ENCODE measurements around the gene SCNN1G. TPM values are rescaled to one million over a fixed set of nuclear protein-coding genes. Genes with fewer than 3 reads are reported as not detected.

The SCNN1G gene
- polyA plus RNA-seq, 1 experiment = not detected

DNA sequence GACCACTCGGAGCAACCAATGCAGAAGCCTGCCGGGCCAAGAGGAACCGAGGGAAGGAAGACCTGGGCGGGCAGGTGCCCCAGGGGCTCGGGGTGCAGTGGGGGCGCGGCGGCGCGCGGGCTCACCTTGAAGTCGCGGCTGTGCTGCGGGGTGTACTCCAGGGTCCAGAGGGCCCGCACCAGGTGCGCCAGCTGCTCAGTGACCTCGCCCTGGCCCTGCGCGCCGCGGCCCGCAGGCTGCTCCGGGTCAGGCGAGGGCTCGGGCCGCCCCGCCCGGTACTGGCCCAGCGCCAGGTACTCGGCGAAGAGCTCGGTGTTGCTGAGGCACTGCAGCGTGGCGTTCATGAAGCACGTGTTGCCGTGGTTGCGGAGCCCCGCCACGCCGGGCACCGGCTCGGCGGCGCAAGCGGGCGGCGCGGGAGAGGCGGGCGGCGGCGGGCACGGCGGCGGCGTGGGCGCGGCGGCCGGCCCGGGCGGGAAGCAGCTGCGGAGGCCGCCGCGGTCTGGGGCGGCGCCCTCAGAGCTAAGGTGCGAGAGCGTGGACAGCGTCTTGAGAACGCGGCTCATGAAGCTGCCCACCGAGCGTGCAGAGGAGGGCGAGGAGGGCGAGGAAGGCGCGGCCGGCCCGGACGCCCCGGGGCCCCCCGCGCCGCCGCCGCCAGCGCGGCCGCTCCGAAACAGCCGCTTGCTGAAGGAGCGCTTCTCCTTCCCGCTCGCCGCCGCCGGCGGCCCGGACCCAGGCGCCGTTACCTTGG lies 33.9 kb upstream of the SCNN1G start:
- Histone ChIP-seq H3K36me3 (ENCODE audit: control insufficient read depth, insufficient read depth, low read length) (no peaks in the 10 kb centered on the region), H3K27me3 (ENCODE audit: control insufficient read depth, insufficient read depth, low read length) (no peaks in the 10 kb centered on the region), H3K4me3 (ENCODE audit: low read depth, low read length) (peak overlapping the region; percentile 72)
- POLR2A ChIA-PET = no interaction called here
- DNase-seq (ENCODE audit: low read depth) = no peak
- TF ChIP-seq, protein P1, sequence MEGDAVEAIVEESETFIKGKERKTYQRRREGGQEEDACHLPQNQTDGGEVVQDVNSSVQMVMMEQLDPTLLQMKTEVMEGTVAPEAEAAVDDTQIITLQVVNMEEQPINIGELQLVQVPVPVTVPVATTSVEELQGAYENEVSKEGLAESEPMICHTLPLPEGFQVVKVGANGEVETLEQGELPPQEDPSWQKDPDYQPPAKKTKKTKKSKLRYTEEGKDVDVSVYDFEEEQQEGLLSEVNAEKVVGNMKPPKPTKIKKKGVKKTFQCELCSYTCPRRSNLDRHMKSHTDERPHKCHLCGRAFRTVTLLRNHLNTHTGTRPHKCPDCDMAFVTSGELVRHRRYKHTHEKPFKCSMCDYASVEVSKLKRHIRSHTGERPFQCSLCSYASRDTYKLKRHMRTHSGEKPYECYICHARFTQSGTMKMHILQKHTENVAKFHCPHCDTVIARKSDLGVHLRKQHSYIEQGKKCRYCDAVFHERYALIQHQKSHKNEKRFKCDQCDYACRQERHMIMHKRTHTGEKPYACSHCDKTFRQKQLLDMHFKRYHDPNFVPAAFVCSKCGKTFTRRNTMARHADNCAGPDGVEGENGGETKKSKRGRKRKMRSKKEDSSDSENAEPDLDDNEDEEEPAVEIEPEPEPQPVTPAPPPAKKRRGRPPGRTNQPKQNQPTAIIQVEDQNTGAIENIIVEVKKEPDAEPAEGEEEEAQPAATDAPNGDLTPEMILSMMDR (IDR thresholded peaks at IDR 0.05; ENCODE audit: insufficient read depth, low read depth, low read length) = no peak
- CTCF ChIA-PET = interaction anchor here (1.1 to 2.0 kb wide), 2 partner anchors 88 to 286 kb away, joined by 3 to 6 read pairs; no protein-coding TSS in a partner anchor

DNA sequence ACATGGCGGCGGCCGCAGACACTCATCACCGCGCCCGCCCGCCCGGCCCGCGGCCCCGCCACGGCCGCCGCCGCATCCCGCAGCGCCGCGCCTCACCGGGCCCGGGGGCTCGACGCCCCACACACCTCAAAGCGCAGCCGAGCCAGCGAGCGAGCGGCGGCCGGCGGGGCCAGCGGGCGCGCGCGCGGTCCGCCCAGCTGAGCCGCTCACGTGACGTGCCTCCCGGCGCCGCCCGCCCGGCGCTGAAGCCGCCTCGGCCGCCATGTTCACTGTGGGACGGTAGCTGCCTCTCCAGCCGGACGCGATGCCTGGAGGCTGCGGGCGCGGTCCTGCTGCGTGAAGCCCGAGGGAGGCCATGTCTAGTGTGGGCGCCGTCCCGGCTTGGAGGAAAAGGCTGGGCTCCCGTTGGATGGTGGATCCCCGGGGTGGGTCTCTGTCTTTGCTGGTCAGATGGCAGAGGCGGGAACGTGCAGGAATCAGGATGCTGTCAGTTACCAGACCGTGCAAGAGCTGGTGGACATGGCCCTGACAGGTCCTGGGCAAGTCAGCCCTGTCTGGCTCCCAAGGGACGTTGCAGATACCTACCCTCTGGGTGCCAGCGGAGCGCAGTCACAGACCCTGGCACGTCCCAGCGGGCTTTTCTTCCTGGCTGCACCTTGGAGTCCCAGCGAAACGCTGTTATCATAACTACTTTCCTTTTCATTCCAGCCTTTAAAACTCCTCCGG lies 33.1 kb upstream of the SCNN1G start, which contains the start of gene USP31:
USP31 (minus strand) TSS at position 186 of the 726 bp plus-strand sequence; CDS start at position 4, 182 bp downstream.
- Histone ChIP-seq H3K27me3 (ENCODE audit: control insufficient read depth, insufficient read depth, low read length) (no peaks in the 10 kb centered on the region), H3K4me3 (ENCODE audit: low read depth, low read length) (peak within 1 kb of the TSS; percentile 72), H3K36me3 (ENCODE audit: control insufficient read depth, insufficient read depth, low read length) (no peaks in the 10 kb centered on the region)
- ChIA-PET CTCF (interaction anchor here (1.1 to 2.0 kb wide), 2 partner anchors 89 to 285 kb away, joined by 3 to 6 read pairs; no protein-coding TSS in a partner anchor), POLR2A (no interaction called here)
- TF ChIP-seq, protein P1 (IDR thresholded peaks at IDR 0.05; ENCODE audit: insufficient read depth, low read depth, low read length) = no peak
- peak; percentile 67 for DNase-seq (ENCODE audit: low read depth)

GRCh38 chr16:23149993-23150364 lies 32.6 kb upstream of the SCNN1G start:
- no peaks in the 10 kb centered on the region for H3K36me3 ChIP-seq (ENCODE audit: control insufficient read depth, insufficient read depth, low read length)
- no peak for DNase-seq (ENCODE audit: low read depth)
- CTCF ChIA-PET = interaction anchor here (1.1 to 2.0 kb wide), 2 partner anchors 89 to 284 kb away, joined by 3 to 6 read pairs; no protein-coding TSS in a partner anchor
- TF ChIP-seq, protein P1 (IDR thresholded peaks at IDR 0.05; ENCODE audit: insufficient read depth, low read depth, low read length) = no peak
- no peaks in the 10 kb centered on the region for H3K27me3 ChIP-seq (ENCODE audit: control insufficient read depth, insufficient read depth, low read length)
- POLR2A ChIA-PET = no interaction called here
- peak overlapping the region; percentile 50 for H3K4me3 ChIP-seq (ENCODE audit: low read depth, low read length)

- Histone ChIP-seq H3K27me3 (ENCODE audit: control insufficient read depth, insufficient read depth, low read length) (no peaks in the 10 kb centered on the region), H3K4me3 (ENCODE audit: low read depth, low read length) (no peak overlapping the region), H3K36me3 (ENCODE audit: control insufficient read depth, insufficient read depth, low read length) (no peaks in the 10 kb centered on the region)
- TF ChIP-seq, protein P1 (IDR thresholded peaks at IDR 0.05; ENCODE audit: insufficient read depth, low read depth, low read length) = no peak
- ChIA-PET CTCF (interaction anchor here (0.7 to 1.5 kb wide), 3 partner anchors 179 to 283 kb away, joined by 3 to 6 read pairs (median 3); no protein-coding TSS in a partner anchor), POLR2A (no interaction called here)
- no peak for DNase-seq (ENCODE audit: low read depth)
These were observed 30.0 kb upstream of the SCNN1G start for GRCh38 chr16:23152386-23153178.
